ENCODE data around the gene REXO2. TPM values are rescaled to one million over a fixed set of nuclear protein-coding genes. Genes with fewer than 3 reads are reported as not detected.

The REXO2 gene
- total and polyA plus RNA-seq, 2 of the 8 experiments (the other 6 are each of a cell fraction or from before 2014, with no cell fraction given): 111 to 114 TPM

DNA sequence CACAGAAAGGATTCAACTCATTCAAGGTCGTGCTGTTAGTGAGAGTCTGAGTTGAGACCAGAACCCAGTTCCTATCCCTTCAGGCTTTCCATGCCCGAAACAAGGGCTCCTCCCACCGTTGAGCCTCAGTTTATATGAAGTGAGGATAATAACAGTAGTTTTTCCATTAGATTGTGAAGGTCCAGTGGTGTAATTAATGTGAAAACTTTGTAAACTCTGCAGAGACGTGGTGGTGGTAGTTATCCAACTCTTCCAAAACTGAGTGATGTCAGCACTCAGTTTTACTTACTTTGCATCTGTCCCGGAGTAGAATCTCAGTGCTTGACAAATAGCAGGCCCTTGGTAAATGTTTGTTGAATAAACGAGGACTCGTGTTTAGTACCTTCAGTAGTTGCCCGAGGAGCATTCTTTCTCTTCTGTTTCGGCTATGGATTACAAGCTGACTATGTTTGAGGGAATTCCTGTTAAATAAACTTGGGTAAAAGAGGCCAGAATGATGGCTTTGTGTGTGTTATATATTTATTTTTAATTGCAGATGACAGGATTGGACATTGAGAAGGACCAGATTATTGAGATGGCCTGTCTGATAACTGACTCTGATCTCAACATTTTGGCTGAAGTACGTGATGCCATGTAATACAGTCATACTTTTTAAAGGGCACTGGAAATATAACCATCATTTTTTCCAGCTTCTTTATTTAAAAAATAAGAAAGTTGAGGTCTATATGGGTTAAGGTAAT is 1.0 kb downstream of the REXO2 start:
- Histone ChIP-seq H2AFZ (ENCODE audit: low read length) (peak overlapping the region; percentile 25; the same call in 1 of the 2 replicates), H3K23me2 (ENCODE audit: low read depth, low read length) (no peaks in the 10 kb centered on the region; the same call in 1 of the 2 replicates), H3K27me3 (replicated peaks in 1 of 4; ENCODE audit: control insufficient read depth in 3 of 4, extremely low read depth in 1 of 4, insufficient read depth in 3 of 4, low read length in 3 of 4) (no peaks in the 10 kb centered on the region), H3K27ac (ENCODE audit: low read depth, low read length) (peak overlapping the region; percentile 77; the same call in 1 of the 2 replicates), H4K20me1 (replicated peaks in 1 of 2; ENCODE audit: control insufficient read depth in 1 of 2, insufficient read depth in 2 of 2, low read length in 2 of 2) (peaks cover 2% of the 10 kb centered on the region in 2 experiments), H4K91ac (replicated peaks; ENCODE audit: insufficient read length, low read length) (no peak overlapping the region), H4K8ac (ENCODE audit: extremely low read depth, insufficient read depth, low read length) (no peak overlapping the region), H3K4ac (replicated peaks; ENCODE audit: insufficient read length, low read depth, low read length) (no peak overlapping the region), H3K56ac (replicated peaks; ENCODE audit: insufficient read length, low read depth, low read length) (no peak overlapping the region), H3K36me3 (ENCODE audit: control insufficient read depth in 2 of 4, insufficient read depth in 4 of 4, low read length in 3 of 4) (peaks cover 0 to 14% (median 3%) of the 10 kb centered on the region in 4 experiments; a peak in 3 of 8 replicates), H2BK12ac (ENCODE audit: low read depth, low read length) (no peak overlapping the region), H3K79me2 (ENCODE audit: control insufficient read depth in 1 of 2, insufficient read depth in 2 of 2, low read length in 2 of 2) (peaks cover 19 to 60% of the 10 kb centered on the region in 2 experiments; a peak in 3 of 4 replicates), H2BK20ac (ENCODE audit: low read length) (no peak overlapping the region), H3K9ac (replicated peaks in 1 of 4; ENCODE audit: extremely low read depth in 1 of 4, low read depth in 3 of 4, low read length in 3 of 4) (peak overlapping the region; percentile 22 to 86 (median 62); a peak in 6 of 7 replicates), H2BK15ac (ENCODE audit: low read length) (no peak overlapping the region), H3K18ac (ENCODE audit: extremely low read depth, low read length) (peak overlapping the region; percentile 12; the same call in 1 of the 2 replicates), H3K14ac (ENCODE audit: insufficient read length) (no peak overlapping the region), H3K79me1 (ENCODE audit: low read depth, low read length) (no peaks in the 10 kb centered on the region; the same call in 1 of the 2 replicates), H3K4me1 (replicated peaks in 1 of 4; ENCODE audit: control insufficient read depth in 3 of 4, insufficient read depth in 4 of 4, low read length in 3 of 4) (peaks cover 2 to 12% (median 7%) of the 10 kb centered on the region in 4 experiments; a peak in 6 of 7 replicates), H2BK120ac (replicated peaks; ENCODE audit: low read depth, low read length) (no peak overlapping the region), H3K23ac (ENCODE audit: insufficient read length) (no peak overlapping the region), H3K4me2 (ENCODE audit: insufficient read depth in 1 of 2, low read depth in 2 of 2, low read length in 2 of 2) (peak overlapping the region; percentile 68 to 88), H2AK5ac (ENCODE audit: low read depth, low read length) (no peak overlapping the region), H3K9me3 (ENCODE audit: insufficient read depth in 2 of 2, low read depth in 1 of 2, low read length in 1 of 2) (no peaks in the 10 kb centered on the region), H3K4me3 (ENCODE audit: extremely low read depth in 1 of 4, insufficient read depth in 2 of 4, low read depth in 3 of 4, low read length in 4 of 4) (peak overlapping the region; percentile 90 to 99 (median 96)), H4K5ac (ENCODE audit: insufficient read length, low read depth, low read length) (no peak overlapping the region), H2BK5ac (ENCODE audit: low read depth, low read length) (0 out of 2 replicates have a peak overlapping the region, but pooled peaks have one; percentile 90)
- DNase-seq (ENCODE audit: low read depth in 1 of 2, low spot score in 2 of 2): no peak
- no peak for TF ChIP-seq RBBP5 (IDR thresholded peaks at IDR 0.05; ENCODE audit: borderline replicate concordance, low read depth, low read length)
- peak; percentile 9 for TF ChIP-seq SAP30 (IDR thresholded peaks at IDR 0.05; ENCODE audit: insufficient read depth, insufficient replicate concordance, low read length)
- no peak for TF ChIP-seq CBX5 (IDR thresholded peaks at IDR 0.05; ENCODE audit: low read depth, low read length)
- no peak for FAIRE-seq
- WGBS, 2 experiments (ENCODE audit: extremely low coverage in 1 of 2, insufficient coverage in 1 of 2, insufficient read length in 1 of 2, insufficient replicate concordance in 2 of 2, low coverage in 1 of 2, low lambda C conversion rate in 2 of 2, missing lambda C conversion rate in 1 of 2): 24% methylated on average over 10 of the region's 10 CpGs; no CpG with 5 or more reads in 1 of the 2 experiments
- ChIA-PET CTCF (ENCODE audit: partially characterized antibody) (interaction anchor here (0.8 kb wide), 1 partner anchor 12 kb away, joined by 3 read pairs; no protein-coding TSS in a partner anchor), POLR2A (ENCODE audit: partially characterized antibody) (interaction anchor here (1.1 to 2.0 kb wide), 4 partner anchors 14 to 120 kb away, joined by 3 to 6 read pairs (median 4); no protein-coding TSS in a partner anchor)

Measured in H1 (cell line).